ENCODE data around the gene ZNF699. TPM values are rescaled to one million over a fixed set of nuclear protein-coding genes. Genes with fewer than 3 reads are reported as not detected.
"Not testable (repeated sequence)": the region's sequence is repeated elsewhere in the genome, so short reads cannot be mapped to it uniquely, and the experiment has no call there.

The ZNF699 gene
- total and polyA plus RNA-seq, 7 experiments from 2014 or later, result 9.1 to 28.5 (median 15.5) TPM

DNA sequence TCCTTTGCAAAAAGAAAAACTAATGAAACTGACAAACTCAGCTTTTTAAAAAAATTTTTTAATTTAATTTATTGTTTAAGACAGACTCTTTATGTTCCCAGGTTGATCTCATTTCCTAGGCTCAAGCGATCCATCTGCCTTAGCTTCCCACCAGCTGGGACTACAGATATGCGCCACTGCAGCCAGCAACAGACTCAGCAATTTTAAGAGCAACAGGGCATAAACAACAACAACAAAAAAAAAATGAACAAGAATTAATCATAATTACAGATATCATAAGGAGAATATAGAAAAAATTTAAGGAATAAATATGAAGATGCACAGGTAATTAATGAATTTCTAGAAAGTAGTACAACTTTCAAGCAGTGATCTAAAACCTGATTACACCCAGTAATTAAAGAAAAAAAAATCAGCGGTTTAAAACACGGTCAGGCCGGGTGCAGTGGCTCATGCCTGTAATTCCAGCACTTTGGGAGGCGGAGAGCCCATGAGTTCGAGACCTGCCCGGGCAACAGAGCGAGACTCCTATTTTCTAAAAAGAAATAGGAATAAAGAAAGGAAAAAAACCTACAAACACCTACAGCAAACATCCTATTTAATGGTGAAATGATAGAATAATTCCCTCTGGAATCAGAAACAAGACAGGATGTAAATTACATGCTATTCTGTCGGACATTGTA is 1.4 kb downstream of the ZNF699 start:
- Histone ChIP-seq H3K4me3 (ENCODE audit: low read length) (peak overlapping the region; percentile 95), H3K4me1 (ENCODE audit: control insufficient read depth in 2 of 2, insufficient read depth in 2 of 2, low read length in 2 of 2) (peaks cover 6 to 15% of the 10 kb centered on the region in 2 donors)
- peaks cover 15 to 42% (median 37%) of the 10 kb centered on the region in 5 donors for H3K36me3 Mint-ChIP-seq

DNA sequence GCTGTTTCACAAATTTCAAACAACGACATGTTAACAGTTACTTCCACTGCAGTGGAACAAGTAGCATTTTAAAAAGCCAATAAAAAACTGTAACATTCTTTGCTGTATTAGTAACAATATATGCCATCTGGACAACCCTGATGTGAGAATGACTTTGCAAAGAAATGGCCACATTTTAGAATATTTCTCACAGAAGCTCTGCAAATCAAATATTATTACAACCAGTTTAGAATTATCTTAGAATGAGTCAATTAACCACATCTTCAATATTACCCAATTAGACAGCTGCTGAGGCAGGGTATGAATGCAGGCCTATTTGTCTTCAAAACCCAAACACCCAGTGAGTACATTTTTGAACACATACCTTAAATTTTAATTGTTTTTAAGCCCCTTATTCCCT is 3.2 kb downstream of the ZNF699 start:
- DNase-seq, result no peak
- Histone ChIP-seq H3K4me3 (ENCODE audit: low read length) (no peak overlapping the region), H3K27me3 (ENCODE audit: control insufficient read depth in 2 of 2, insufficient read depth in 2 of 2, low read length in 2 of 2) (no peaks in the 10 kb centered on the region), H3K9me3 (ENCODE audit: control insufficient read depth in 2 of 3, low read length in 3 of 3) (peaks cover 0 to 35% (median 7%) of the 10 kb centered on the region in 3 experiments), H3K36me3 (ENCODE audit: control insufficient read depth in 2 of 3, insufficient read depth in 3 of 3, low read length in 3 of 3) (peaks cover 21 to 54% (median 23%) of the 10 kb centered on the region in 3 experiments), H3K4me1 (ENCODE audit: control insufficient read depth in 2 of 2, insufficient read depth in 2 of 2, low read length in 2 of 2) (peaks cover 6 to 15% of the 10 kb centered on the region in 2 donors), H3K27ac (ENCODE audit: low read depth, low read length) (no peak overlapping the region)
- H3K27ac Mint-ChIP-seq, result no peak overlapping the region
- ChIA-PET CTCF (no interaction called here), POLR2A (interaction anchor here (1.8 to 2.5 kb wide), 2 partner anchors 17 to 131 kb away, joined by 4 to 7 read pairs; partner anchors contain the start of gene ZNF559)
- no peak for ATAC-seq
- peaks cover 7 to 69% (median 39%) of the 10 kb centered on the region in 11 donors for H3K9me3 Mint-ChIP-seq
- intact Hi-C loops (cut with micrococcal nuclease), result loop anchor here in 1 of 2 donors (5.0 kb wide), 2 partner anchors 164 to 276 kb away; partner anchors contain the start of genes ZNF121 and ZNF317
- peaks cover 4 to 37% (median 24%) of the 10 kb centered on the region in 7 donors for H3K4me1 Mint-ChIP-seq
- peak overlapping the region in 2 of 10 donors; percentile 10 to 64 for H3K4me3 Mint-ChIP-seq
- peaks cover 27 to 58% (median 54%) of the 10 kb centered on the region in 5 donors for H3K36me3 Mint-ChIP-seq
- peaks cover 0 to 2% (median 0%) of the 10 kb centered on the region in 5 donors for H3K27me3 Mint-ChIP-seq

More for the DNA sequence above, 1.4 kb downstream of the ZNF699 start:
- CTCF ChIA-PET, result interaction anchor here (0.5 kb wide), 1 partner anchor 309 kb away, joined by 3 read pairs; no protein-coding TSS in a partner anchor
- no peaks in the 10 kb centered on the region for H3K27me3 ChIP-seq (ENCODE audit: control insufficient read depth in 2 of 2, insufficient read depth in 2 of 2, low read length in 2 of 2)
- Mint-ChIP-seq H3K9me3 (peaks cover 0 to 60% (median 27%) of the 10 kb centered on the region in 11 donors), H3K4me1 (peaks cover 4 to 37% (median 24%) of the 10 kb centered on the region in 7 donors), H3K4me3 (peak overlapping the region; percentile 89 to 98 (median 96)), H3K27ac (peak overlapping the region; percentile 89 to 99 (median 95)), H3K27me3 (peaks cover 0 to 2% (median 0%) of the 10 kb centered on the region in 5 donors)
- H3K9me3 ChIP-seq (ENCODE audit: control insufficient read depth in 2 of 3, low read length in 3 of 3), result peaks cover 0 to 17% (median 0%) of the 10 kb centered on the region in 3 experiments
- no peak for ATAC-seq
- no peak for DNase-seq
- peaks cover 3 to 36% (median 7%) of the 10 kb centered on the region in 3 experiments for H3K36me3 ChIP-seq (ENCODE audit: control insufficient read depth in 2 of 3, insufficient read depth in 3 of 3, low read length in 3 of 3)
- POLR2A ChIA-PET, result interaction anchor here (0.6 to 2.5 kb wide), 5 partner anchors 15 to 487 kb away, joined by 3 to 7 read pairs (median 4); partner anchors contain the start of genes ZNF559 and ZNF846
- H3K27ac ChIP-seq (ENCODE audit: low read depth, low read length), result peak overlapping the region; percentile 98
- intact Hi-C loops (cut with micrococcal nuclease), result loop anchor here (2.0 to 5.0 kb wide), 6 partner anchors 166 to 511 kb away; partner anchors contain the start of genes ZNF121 (in 2 of the 2), ZNF317 (in 2 of the 2), FBXL12 (in 1 of the 2) and ZNF426 (in 1 of the 2)

DNA sequence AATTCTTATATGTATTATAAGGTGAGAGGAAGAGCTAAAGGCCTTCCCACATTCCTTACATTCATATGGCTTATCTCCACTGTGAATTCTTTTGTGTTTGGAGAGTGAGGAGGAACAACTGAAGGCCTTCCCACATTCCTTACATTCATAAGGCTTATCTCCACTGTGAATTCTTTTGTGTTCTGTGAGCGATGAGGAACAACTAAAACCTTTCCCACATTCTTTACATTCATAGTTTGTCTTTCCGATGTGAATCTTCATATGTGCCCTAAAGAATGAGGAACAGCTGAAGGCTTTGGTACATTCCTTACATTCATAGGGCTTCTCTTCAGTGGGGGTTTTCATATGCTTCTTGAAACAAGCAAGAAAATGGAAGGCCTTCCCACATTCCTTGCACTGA is 13.3 kb downstream of the ZNF699 start:
- Histone ChIP-seq H3K27ac (ENCODE audit: low read depth, low read length) (no peak overlapping the region), H3K9me3 (ENCODE audit: control insufficient read depth in 2 of 3, low read length in 3 of 3) (peaks cover 11 to 94% (median 45%) of the 10 kb centered on the region in 3 experiments), H3K4me1 (ENCODE audit: control insufficient read depth in 2 of 2, insufficient read depth in 2 of 2, low read length in 2 of 2) (no peaks in the 10 kb centered on the region), H3K27me3 (ENCODE audit: control insufficient read depth in 2 of 2, insufficient read depth in 2 of 2, low read length in 2 of 2) (no peaks in the 10 kb centered on the region), H3K36me3 (ENCODE audit: control insufficient read depth in 2 of 3, insufficient read depth in 3 of 3, low read length in 3 of 3) (peaks cover 30 to 78% (median 52%) of the 10 kb centered on the region in 3 experiments), H3K4me3 (ENCODE audit: low read length) (no peak overlapping the region)
- CTCF ChIA-PET, result no interaction called here
- peaks cover 0 to 2% (median 0%) of the 10 kb centered on the region in 7 donors for H3K4me1 Mint-ChIP-seq
- H3K9me3 Mint-ChIP-seq, result peaks cover 10 to 100% (median 78%) of the 10 kb centered on the region in 11 donors
- no peaks in the 10 kb centered on the region for H3K27me3 Mint-ChIP-seq
- intact Hi-C loops (cut with micrococcal nuclease), result no loop called here
- H3K36me3 Mint-ChIP-seq, result peaks cover 37 to 91% (median 79%) of the 10 kb centered on the region in 5 donors
- ATAC-seq (no peak), DNase-seq (no peak)
- no peak overlapping the region for H3K27ac Mint-ChIP-seq
- POLR2A ChIA-PET, result no interaction called here
- no peak overlapping the region for H3K4me3 Mint-ChIP-seq

DNA sequence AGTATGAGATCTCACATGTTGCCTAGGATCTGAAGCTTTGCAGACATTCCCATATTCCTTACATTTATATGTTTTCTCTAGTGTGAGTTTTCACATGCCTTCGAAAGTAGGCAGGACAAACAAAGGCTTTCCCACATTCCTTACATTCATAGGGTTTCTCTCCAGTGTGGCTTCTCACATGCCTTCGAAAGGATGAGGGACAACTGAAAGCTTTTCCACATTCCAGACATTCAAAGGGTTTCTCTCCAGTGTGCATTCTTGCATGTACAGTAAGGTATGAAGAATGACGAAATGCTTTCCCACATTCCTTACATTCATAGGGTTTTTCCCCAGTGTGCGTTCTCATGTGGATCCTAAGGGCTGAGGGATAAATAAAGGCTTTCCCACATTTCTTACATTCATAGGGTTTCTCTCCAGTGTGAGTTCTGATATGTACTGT is 14.2 kb downstream of the ZNF699 start:
- Mint-ChIP-seq H3K4me1 (peaks cover 0 to 4% (median 0%) of the 10 kb centered on the region in 7 donors), H3K27me3 (no peaks in the 10 kb centered on the region), H3K36me3 (peaks cover 30 to 88% (median 77%) of the 10 kb centered on the region in 5 donors), H3K9me3 (peaks cover 8 to 100% (median 75%) of the 10 kb centered on the region in 11 donors), H3K4me3 (peak overlapping the region in 1 of 10 donors; percentile 13), H3K27ac (no peak overlapping the region)
- ChIA-PET CTCF (no interaction called here), POLR2A (no interaction called here)
- DNase-seq (no peak), ATAC-seq (no peak)
- H3K27me3 ChIP-seq (ENCODE audit: control insufficient read depth in 2 of 2, insufficient read depth in 2 of 2, low read length in 2 of 2), result no peaks in the 10 kb centered on the region
- peak overlapping the region; percentile 1 for H3K4me3 ChIP-seq (ENCODE audit: low read length)
- intact Hi-C loops (cut with micrococcal nuclease), result no loop called here
- H3K4me1 ChIP-seq (ENCODE audit: control insufficient read depth in 2 of 2, insufficient read depth in 2 of 2, low read length in 2 of 2), result no peaks in the 10 kb centered on the region
- H3K9me3 ChIP-seq (ENCODE audit: control insufficient read depth in 2 of 3, low read length in 3 of 3), result peaks cover 11 to 89% (median 37%) of the 10 kb centered on the region in 3 experiments
- H3K27ac ChIP-seq (ENCODE audit: low read depth, low read length), result no peak overlapping the region
- H3K36me3 ChIP-seq (ENCODE audit: control insufficient read depth in 2 of 3, insufficient read depth in 3 of 3, low read length in 3 of 3), result peaks cover 21 to 69% (median 43%) of the 10 kb centered on the region in 3 experiments

DNA sequence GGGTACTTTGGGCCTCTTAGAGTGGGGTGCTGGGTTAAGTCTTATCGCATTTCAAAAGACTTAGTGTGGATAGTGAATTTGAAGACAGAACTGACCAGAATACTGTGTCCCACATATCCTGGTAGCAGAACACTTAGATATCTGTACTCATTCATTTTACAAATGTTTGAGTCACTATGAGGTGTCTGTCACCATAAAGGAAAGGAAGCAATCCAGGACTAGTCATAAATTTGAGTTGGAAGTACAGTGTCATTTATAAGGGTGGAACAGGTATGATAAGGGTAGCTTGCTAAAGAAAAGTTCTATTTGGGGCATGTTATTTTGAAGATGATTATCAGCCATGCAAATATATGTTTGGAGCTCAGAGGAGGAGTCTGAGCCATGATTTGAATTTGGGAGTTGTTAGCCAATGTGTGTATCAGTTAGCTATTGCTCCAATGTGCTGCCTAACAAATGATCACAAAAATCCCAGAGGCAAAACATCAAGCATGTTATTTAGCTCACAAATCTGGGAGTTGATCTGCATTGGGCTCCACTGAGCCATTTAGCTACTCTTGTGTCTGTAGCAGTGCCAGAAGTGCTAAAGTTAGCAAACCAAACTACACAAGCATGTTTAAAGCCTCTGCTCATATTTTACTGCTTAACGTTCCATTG is 20.3 kb downstream of the ZNF699 start:
- H3K27ac Mint-ChIP-seq, result no peak overlapping the region
- peaks cover 17 to 54% (median 48%) of the 10 kb centered on the region in 5 donors for H3K36me3 Mint-ChIP-seq
- no peaks in the 10 kb centered on the region for H3K4me1 ChIP-seq (ENCODE audit: control insufficient read depth in 2 of 2, insufficient read depth in 2 of 2, low read length in 2 of 2)
- DNase-seq (no peak), ATAC-seq (no peak)
- peaks cover 0 to 28% (median 0%) of the 10 kb centered on the region in 3 experiments for H3K36me3 ChIP-seq (ENCODE audit: control insufficient read depth in 2 of 3, insufficient read depth in 3 of 3, low read length in 3 of 3)
- peaks cover 0 to 4% (median 0%) of the 10 kb centered on the region in 7 donors for H3K4me1 Mint-ChIP-seq
- H3K27me3 Mint-ChIP-seq, result peaks cover 0 to 1% (median 0%) of the 10 kb centered on the region in 5 donors
- H3K27ac ChIP-seq (ENCODE audit: low read depth, low read length), result no peak overlapping the region
- intact Hi-C loops (cut with micrococcal nuclease), result no loop called here
- no peak overlapping the region for H3K4me3 ChIP-seq (ENCODE audit: low read length)
- H3K9me3 ChIP-seq (ENCODE audit: control insufficient read depth in 2 of 3, low read length in 3 of 3), result peaks cover 0 to 76% (median 18%) of the 10 kb centered on the region in 3 experiments
- no peak overlapping the region for H3K4me3 Mint-ChIP-seq
- peaks cover 16 to 88% (median 55%) of the 10 kb centered on the region in 11 donors for H3K9me3 Mint-ChIP-seq
- no peaks in the 10 kb centered on the region for H3K27me3 ChIP-seq (ENCODE audit: control insufficient read depth in 2 of 2, insufficient read depth in 2 of 2, low read length in 2 of 2)
- ChIA-PET POLR2A (no interaction called here), CTCF (interaction anchor here (0.5 kb wide), 1 partner anchor 107 kb away, joined by 3 read pairs; no protein-coding TSS in a partner anchor)

DNA sequence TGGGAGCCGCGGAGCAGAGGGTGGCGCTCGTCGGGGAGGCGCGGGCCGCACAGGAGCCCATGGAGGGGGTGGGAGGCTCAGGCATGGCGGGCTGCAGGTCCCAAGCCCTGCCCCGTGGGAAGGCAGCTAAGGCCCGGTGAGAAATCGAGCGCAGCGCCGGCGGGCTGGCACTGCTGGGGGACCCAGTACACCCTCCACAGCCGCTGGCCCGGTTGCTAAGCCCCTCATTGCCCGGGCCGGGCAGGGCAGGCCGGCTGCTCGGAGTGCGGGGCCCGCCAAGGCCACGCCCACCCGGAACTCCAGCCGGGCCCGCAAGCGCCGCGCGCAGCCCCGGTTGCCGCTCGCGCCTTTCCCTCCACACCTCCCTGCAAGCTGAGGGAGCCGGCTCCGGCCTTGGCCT is 26.2 kb downstream of the ZNF699 start:
- H3K4me1 Mint-ChIP-seq; H3K27ac Mint-ChIP-seq; H3K36me3 ChIP-seq (ENCODE audit: control insufficient read depth in 2 of 3, insufficient read depth in 3 of 3, low read length in 3 of 3); H3K4me1 ChIP-seq (ENCODE audit: control insufficient read depth in 2 of 2, insufficient read depth in 2 of 2, low read length in 2 of 2); H3K27ac ChIP-seq (ENCODE audit: low read depth, low read length); H3K4me3 ChIP-seq (ENCODE audit: low read length); ATAC-seq; intact Hi-C loops (cut with micrococcal nuclease); H3K27me3 ChIP-seq (ENCODE audit: control insufficient read depth in 2 of 2, insufficient read depth in 2 of 2, low read length in 2 of 2); CTCF ChIA-PET: not testable (repeated sequence)
- H3K27me3 Mint-ChIP-seq, result peaks cover 0 to 31% (median 29%) of the 10 kb centered on the region in 5 donors
- peaks cover 22 to 84% (median 46%) of the 10 kb centered on the region in 11 donors for H3K9me3 Mint-ChIP-seq
- H3K9me3 ChIP-seq (ENCODE audit: control insufficient read depth in 2 of 3, low read length in 3 of 3), result peaks cover 0 to 48% (median 0%) of the 10 kb centered on the region in 3 experiments
- POLR2A ChIA-PET, result interaction anchor here (0.6 kb wide), 1 partner anchor 12 kb away, joined by 4 read pairs; no protein-coding TSS in a partner anchor
- H3K4me3 Mint-ChIP-seq, result peak overlapping the region in 9 of 10 donors; percentile 46 to 74 (median 57)
- DNase-seq, result peak in 7 of 9 donors; percentile 5 to 45 (median 24)
- H3K36me3 Mint-ChIP-seq, result peaks cover 3 to 50% (median 22%) of the 10 kb centered on the region in 5 donors

Data from naive thymus-derived CD4-positive, alpha-beta T cell (primary cell).